ENCODE data around the gene VPS33B.

- TF ChIP-seq EZH2 (IDR thresholded peaks at IDR 0.05) = no peak
- TF ChIP-seq POLR2AphosphoS5 (IDR thresholded peaks at IDR 0.05; ENCODE audit: borderline replicate concordance, low read depth, low read length) = no peak
Measured at GRCh38 chr15:91018158-91018557, 4.2 kb downstream of the VPS33B start.

All from SK-N-MC (cell line).